Coronary artery (tissue), 2 donors: ENCODE measurements around the gene UBE2K.
A peak's percentile ranks its signal among the peaks of the same experiment; 100 is the strongest.
"Not testable (repeated sequence)": the region's sequence is repeated elsewhere in the genome, so short reads cannot be mapped to it uniquely, and the experiment has no call there.

Experiments
- DNase-seq: peaks from one replicate; pipeline ENCODE4 v3.0.0-alpha.2; 2017; ENCODE audit warnings: low spot score
- H3K27ac ChIP-seq, 2 donors: fragments of 200-600 bp; sonication (generic); one replicate each; pipeline ENCODE4 v1.5.1; 2016 to 2019
- H3K4me3 ChIP-seq: fragments of 200-600 bp; sonication (generic); 2 replicates; pipeline ENCODE4 v1.5.1; 2016; ENCODE audit warnings: mild to moderate bottlenecking, moderate library complexity
- TF ChIP-seq, protein P1 (sequence below): fragments of 200-600 bp; sonication (generic); IDR thresholded peaks from one replicate; pipeline ENCODE4 v1.5.1; 2019; ENCODE audit warnings: antibody characterized with exemption

UBE2K gene

DNA sequence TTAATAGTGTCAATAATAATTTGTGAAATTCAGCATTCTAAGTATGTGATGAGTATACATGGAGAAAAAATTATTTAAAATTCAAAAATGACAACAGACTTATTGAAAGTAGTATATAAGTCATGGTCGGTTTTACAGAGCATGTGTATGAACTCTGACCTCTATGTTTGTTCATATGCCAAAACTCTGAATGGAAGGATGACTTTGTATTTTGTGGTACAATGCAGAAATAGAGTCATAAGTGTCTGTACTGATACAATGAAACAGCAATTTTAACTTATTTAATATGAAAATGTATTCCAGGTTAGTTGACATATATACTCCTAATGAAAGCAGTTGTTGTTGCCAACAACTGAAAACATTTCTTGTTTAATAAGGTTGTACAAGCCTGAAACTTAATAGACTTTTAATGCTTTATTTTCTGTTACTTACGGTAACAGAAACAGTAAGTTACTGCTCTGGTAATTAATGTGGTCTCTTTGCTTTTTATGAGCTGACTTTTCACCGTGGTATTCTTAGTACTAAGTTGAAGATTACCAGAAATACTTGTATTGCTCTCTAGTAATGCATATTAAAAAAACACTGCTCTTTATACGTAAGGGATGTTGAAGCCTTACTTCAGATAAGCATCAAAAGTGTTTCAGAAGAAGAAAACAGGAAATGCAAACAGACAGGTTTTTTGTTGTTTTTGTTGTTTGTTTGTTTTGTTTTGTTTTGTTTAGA is 1.9 kb downstream of the UBE2K start:
- TF ChIP-seq, protein P1, sequence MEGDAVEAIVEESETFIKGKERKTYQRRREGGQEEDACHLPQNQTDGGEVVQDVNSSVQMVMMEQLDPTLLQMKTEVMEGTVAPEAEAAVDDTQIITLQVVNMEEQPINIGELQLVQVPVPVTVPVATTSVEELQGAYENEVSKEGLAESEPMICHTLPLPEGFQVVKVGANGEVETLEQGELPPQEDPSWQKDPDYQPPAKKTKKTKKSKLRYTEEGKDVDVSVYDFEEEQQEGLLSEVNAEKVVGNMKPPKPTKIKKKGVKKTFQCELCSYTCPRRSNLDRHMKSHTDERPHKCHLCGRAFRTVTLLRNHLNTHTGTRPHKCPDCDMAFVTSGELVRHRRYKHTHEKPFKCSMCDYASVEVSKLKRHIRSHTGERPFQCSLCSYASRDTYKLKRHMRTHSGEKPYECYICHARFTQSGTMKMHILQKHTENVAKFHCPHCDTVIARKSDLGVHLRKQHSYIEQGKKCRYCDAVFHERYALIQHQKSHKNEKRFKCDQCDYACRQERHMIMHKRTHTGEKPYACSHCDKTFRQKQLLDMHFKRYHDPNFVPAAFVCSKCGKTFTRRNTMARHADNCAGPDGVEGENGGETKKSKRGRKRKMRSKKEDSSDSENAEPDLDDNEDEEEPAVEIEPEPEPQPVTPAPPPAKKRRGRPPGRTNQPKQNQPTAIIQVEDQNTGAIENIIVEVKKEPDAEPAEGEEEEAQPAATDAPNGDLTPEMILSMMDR = no peak
- no peak for DNase-seq
- Histone ChIP-seq H3K4me3 (peak overlapping the region; percentile 98), H3K27ac (no peak overlapping the region)

DNA sequence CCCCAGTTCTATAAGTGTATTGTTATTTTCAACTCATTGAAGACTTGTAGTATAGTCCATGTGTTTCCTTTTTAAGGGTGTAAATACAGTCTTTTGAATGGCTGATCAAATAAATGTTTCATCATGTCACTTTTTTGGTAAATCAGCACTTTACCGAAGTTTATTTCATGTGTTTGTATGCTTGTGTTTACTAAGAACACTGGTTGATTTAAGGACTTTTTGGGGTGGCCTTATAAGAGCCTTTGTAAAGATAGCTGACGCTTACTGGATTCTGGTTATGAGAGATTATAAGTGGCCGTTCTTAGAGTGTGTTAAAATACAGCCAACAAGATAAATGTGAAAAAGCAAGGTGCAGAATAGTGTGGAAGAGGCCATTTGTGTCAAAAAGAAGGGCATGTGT is 2.6 kb downstream of the UBE2K start:
- TF ChIP-seq, protein P1 = no peak
- no peak overlapping the region for H3K27ac ChIP-seq
- H3K4me3 ChIP-seq = peak overlapping the region; percentile 98
- DNase-seq = no peak

DNA sequence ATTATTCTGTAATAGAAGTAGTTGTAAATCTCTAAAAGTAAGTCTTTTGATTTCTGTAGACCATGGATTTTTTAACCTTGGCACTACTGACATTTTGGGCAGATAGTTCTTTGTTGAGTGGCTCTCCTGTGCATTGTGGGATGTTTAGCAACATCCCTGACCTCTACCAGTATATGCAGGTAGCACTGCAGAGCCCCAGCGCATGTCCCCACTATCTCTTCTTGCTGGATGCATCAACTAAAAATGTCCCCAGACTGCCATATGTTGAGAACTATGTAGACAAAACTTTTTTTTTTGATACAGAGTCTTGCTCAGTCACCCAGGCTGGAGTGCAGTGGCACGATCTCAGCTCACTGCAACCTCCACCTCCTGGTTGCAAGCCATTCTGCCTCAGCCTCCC is 4.8 kb downstream of the UBE2K start:
- no peak overlapping the region for H3K4me3 ChIP-seq
- H3K27ac ChIP-seq = no peak overlapping the region
- DNase-seq = no peak
- TF ChIP-seq, protein P1 = no peak

DNA sequence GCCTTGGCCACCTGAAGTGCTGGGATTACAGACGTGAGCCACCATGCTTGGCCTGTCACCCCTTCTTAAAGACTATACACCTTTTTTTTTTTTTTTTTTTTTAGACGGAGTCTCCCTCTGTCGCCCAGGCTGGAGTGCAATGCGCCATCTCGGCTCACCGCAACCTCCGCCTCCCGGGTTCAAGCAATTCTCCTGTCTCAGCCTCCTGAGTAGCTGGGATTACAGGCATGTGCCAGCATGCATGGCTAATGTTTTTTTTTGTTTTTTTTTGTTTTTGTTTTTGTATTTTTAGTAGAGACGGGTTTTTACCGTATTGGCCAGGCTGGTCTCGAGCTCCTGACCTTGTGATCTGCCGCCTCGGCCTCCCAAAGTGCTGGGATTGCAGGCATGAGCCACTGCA is 6.9 kb downstream of the UBE2K start:
- not testable (repeated sequence) for H3K4me3 ChIP-seq, DNase-seq, H3K27ac ChIP-seq

DNA sequence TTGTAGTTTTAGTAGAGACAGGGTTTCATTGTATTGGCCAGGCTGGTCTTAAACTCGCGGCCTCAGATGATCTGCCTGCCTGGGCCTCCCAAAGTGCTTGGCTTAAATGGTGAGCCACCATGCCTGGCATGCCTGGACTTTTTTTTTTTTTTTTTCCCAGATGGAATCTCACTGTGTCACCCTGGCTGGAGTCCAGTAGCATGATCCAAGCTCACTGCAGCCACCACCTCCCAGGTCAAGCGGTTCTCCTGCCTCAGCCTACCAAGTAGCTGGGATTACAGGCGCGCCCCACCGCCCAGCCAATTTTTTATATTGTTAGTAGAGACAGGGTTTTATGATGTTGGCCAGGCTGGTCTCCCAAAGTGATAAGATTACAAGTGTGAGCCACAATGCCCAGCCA is 8.4 kb downstream of the UBE2K start:
- peak overlapping the region; percentile 25 to 59 for H3K27ac ChIP-seq
- DNase-seq = no peak
- TF ChIP-seq, protein P1 = no peak

DNA sequence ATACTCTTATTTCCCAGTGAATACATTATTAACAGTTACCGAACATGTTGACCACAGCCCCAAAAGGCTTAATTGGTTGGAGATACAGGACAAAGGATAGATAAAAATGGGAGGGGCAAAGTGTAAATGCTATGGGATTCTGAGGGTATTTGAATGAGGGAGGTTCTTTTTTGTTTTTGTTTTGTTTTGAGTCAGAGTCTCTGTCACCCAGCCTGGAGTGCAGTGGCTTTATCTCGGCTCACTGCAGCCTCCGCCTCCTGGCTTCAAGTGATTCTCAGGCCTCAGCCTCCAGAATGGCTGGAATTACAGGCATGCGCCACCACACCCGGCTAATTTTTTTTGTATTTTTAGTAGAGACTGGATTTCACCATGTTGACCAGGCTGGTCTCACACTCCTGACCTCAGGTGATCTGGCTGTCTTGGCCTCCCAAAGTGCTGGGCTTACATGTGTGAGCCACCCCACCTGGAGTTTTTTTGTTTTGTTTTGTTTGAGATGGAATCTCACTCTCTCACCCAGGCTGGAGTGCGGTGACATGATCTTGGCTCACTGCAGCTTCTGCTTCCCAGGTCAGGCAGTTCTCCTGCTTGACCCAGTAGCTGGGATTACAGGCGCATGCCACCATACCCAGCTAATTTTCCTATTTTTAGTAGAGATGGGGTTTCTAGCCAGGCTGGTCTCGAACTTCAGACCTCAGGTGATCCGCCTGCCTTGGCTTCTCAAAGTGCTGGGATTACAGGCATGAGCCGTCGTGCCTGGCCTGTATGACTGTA is 9.0 kb downstream of the UBE2K start:
- H3K4me3 ChIP-seq = no peak overlapping the region
- no peak for DNase-seq
- peak overlapping the region; percentile 25 to 57 for H3K27ac ChIP-seq
- TF ChIP-seq, protein P1 = no peak

More for the DNA sequence above, 8.4 kb downstream of the UBE2K start:
- H3K4me3 ChIP-seq = no peak overlapping the region

DNA sequence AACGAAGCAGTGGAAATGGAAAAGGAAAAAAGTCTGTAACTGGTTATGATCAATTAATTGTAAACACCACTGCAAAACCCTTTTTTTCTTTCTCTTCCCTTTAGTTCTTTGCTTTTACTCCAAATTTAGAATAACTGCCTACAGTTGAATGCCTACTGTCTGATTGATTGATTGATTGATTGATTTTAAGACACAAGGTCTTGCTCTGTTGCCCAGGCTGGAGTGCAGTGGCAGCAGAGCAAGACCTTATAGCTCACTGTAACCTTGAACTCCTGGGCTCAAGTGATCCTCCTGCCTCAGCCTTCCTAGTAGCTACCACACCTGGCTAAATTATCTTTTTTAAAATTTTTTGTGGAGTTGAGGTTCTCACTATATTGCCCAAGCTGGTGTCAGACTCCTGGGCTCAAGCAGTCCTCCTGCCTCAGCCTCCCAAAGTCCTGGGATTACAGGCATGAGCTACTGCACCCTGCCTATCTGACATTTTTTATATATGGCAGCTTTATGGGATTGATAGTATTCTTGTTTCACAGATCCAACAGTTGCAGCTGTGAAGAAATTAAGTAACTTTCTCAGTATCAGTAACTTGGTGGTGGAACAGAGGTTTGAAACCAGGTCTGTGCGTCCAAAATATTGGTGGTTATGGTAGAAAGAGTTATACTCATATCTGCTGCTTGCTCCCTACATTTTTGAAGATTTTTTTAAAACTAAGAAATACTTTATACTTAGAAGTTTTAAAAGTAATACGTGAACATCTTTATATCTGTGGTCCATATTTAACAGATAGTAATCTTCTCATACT is 12.4 kb downstream of the UBE2K start:
- Histone ChIP-seq H3K27ac (no peak overlapping the region), H3K4me3 (no peak overlapping the region)
- DNase-seq = no peak
- TF ChIP-seq, protein P1 = no peak
